Cortex of kidney (tissue), 1 donor: ENCODE data around the gene ANGPTL8.

ENCODE experiments used
- DNase-seq: peaks from one replicate; lab custom pipeline; 2025; lab: John Stamatoyannopoulos, UW

ANGPTL8 gene

DNA sequence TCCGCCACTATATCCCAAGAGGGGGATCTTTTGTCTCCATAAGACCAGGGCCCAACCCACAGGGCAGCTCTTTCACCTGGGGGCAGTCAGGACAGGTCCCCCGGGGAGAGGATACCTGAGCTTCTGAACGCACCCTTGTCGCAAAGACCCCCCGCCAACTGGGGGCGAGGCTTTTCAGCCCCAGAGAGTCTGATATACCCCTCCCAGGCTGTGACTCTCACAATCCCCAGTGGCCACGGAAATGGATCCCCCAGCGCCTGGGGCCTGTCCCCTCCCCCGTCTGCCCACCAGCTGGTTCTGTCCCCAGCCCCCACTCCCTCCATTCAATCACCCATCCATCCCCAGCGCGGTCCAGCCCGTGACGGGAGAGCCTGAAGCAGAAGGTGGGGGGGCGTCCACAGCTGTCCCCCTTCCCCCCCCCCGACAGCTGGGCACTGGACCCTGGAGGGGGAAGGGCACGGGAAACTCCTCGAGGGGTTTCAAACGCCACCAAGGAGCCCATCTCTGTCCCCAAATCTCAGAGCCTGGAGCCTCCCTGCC, 22.1 kb downstream of the ANGPTL8 start:
- DNase-seq: no peak

DNA sequence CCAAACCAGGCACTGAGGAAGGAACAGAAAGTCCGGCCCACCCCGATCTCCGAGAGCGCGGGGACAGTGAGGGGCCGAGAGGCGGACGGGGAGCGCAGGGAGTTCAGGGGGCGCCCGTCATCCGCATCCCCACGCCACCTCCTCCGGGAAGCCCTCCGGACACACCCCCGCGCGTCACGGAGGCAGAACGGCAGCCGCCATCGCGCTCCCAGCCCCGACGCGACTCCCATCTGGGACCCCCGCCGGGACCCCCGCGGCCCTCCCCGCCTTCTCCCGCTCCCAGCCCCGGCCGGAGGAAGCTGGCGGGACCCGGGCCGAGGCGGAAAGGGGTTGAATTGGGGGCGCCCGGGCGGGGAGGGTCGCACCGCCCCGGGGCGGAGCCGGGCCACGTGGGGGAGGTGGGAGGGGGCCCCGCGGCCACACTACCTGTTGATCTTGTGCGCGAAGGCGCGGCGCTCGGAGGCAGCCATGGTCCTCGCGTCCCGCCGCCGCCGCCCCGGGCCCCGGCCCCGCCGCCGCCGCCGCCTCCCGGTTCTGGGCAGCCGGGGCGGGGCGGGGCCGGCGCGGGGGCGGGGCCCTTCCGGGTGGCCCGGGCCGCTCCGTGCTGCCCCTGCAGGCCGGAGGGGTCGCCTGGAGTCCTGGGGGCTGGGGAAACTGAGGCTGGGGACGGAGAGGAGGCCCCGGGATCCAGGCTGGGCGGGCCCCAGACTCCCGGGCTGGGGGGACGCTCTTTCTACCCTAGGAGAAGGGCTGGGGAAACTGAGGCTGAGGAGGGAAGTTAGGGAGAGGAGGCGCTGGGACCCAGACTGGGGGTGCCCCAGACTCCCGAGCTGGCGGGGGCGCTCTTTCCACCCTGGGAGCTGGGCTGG, 22.8 kb downstream of the ANGPTL8 start, which contains the start of gene DOCK6:
Gene DOCK6, minus strand, starts transcription at position 554 of the 869 bp plus-strand sequence. Its CDS starts 84 bp downstream, at position 470.
- no peak for DNase-seq

DNA sequence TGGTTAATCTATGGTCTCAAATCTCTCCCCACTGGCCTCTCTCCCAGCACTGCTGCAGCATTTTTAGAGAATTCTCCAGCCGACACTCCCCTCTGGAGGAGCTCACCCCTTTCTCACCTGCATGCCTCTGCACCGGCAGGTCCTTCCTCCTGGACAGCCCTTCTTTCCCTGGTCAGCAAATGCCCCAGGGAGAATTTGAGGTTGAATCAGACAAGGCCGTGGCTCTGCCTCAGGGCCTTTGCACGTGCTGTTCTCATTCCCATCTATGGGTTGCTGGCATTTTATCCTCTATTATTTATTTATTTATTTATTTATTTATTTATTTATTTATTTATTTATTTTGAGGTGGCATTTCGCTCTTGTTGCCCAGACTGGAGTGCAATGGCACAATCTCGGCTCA, 24.3 kb downstream of the ANGPTL8 start:
- DNase-seq: no peak

DNA sequence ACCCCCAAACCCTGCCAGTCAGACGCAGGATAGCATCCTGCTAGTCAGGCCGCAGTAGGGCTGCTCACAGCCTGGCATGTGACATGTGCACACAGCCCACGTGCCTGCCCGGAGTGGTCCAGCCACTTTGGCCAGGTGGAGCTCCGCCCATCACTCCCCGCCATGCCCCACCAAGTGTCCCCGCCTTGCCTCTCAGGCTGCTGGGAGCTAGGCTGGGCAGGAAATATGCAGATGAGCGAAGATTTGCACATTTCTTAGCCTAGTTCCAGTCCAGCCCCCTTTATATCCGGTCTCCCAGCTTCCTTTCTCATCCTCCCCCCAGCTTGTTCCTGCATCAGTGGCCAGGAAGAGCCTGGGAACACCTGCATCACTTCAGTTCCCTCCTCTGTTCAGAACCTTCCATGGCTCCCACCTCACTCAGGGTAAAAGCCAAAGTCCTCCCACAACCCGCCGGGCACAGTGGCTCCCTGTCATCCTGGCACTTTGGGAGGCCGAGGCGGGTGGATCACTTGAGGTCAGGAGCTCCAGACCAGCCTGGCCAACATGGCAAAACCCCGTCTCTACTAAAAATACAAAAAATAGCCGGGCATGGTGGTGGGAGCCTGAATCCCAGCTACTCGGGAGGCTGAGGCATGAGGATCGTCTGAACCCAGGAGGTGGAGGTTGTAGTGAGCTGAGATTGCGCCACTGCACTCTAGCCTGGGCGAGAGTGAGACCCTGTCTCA, 25.2 kb downstream of the ANGPTL8 start:
- no peak for DNase-seq

DNA sequence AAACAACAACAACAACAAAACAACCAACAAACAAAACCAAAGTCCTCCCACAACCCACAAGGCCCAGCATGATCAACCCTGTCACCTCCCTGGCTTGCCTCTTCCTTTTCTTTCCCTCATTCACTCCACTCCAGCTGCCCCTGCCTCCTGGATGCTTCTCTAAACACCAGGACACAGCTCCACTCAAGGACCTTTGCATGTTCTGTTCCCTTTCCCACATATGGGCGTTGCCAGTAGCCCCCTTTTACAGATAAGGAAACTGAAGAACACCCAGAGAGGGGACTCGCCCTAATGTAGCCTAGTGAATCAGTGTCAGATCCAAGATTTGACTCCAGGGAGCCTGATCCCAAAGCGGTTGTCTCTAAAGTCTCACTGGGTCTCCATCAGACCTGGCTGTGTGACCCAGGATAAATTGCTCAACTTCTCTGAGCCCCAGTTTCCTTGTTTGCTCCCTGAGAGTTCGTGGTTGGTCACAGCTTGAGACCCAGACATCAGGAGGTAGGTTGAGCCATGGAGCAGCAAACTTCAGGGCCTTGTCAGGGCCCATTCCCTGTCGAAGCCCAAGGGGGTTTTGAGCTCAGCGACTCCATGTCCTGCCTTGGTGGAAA, 25.9 kb downstream of the ANGPTL8 start:
- DNase-seq: no peak

DNA sequence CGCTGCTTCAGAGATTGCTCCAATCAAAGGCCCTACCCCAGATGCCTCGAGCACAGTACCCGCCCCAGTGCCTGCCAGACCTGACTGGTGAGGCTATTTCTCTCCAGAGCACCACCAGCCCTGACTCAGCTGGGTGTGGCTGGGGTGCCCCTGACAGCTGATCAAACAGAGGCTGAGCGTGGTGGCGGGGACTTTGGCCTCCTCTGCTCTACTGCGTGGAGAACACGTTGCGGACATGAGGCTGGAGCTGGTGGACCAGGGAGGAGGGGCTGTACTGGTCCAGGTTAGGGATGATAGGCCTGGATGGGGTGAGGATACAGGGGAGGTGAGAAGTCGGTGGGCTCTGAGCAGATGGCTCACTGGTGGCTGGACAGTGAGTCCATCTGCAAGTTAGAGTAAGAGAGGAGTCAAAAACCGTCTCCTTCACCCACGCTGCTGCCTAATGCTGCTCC, 26.4 kb downstream of the ANGPTL8 start:
- no peak for DNase-seq

DNA sequence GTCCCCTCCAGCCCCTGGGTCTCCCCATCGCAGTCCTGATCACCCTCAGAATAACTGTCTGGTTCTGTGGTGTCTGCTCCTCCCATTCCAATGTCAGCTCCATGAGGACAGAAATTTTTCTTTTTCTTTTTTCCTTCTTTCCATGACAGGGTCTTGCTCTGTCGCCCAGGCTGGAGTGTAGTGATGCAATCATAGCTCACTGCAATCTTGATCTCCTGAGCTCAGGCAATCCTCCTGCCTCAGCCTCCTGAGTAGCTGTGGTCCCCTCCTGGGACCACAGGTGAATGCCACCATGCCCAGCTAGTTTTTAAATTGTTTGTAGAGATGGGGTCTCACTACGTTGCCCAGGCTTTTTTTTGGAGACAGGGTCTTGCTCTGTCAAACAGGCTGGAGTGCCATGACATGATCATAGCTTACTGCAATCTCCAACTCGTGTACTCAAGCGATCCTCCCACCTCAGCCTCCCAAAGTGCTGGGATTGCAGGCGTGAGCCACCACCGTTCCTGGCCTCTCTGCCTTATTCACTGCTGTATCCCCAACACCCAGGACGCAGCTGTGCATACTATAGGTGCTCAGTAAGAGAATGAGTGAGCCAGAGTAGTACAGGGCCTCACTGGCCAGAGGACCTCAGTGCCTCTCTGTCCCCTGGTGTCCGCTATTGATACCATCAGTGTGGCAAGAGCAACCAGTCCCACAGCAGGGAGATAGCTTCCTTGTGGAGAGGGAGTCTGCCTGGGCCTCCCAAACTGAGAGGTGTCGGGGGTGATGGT, 28.1 kb downstream of the ANGPTL8 start:
- DNase-seq: no peak

DNA sequence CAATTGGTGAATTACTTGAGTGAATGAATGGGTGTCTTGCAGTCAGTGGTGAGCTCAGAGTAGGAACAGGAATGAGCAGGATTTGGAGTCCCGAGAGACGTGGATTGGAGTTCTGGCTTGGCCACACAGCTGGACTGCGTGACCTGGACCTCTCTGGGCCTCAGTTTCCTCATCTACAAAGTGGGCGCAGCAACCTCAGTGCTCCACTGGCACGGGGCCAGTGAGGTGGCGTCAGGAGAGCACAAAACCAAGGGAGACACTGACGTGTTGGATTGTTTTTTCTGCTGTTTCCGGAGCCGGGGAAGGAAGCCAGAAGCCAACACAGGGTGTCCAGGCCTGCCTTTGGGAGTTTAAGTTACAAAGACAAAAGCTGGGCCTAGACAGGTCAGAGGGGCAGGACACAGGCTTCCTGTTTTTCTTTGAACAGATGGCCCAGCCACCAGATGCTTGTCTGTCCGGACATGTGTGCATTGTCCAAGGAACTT, 29.4 kb downstream of the ANGPTL8 start:
- no peak for DNase-seq

DNA sequence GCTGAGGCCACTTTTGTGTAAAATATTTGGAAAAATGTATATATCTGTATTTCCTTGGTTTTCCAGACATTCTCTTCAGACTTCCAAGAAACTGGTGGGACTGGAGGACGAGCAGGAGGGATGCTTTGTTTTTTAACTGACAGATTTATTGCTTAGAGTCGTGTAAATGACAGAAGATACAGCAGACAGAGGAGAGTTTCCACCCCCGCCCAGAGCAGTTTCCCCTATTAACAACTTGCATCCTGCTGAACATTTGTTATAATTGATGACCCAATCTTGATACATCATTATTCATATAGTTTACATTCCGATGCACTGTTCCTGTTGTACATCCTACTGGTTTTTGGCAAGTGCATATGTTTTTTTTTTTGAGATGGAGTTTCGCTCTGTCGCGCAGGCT, 30.0 kb downstream of the ANGPTL8 start:
- no peak for DNase-seq

DNA sequence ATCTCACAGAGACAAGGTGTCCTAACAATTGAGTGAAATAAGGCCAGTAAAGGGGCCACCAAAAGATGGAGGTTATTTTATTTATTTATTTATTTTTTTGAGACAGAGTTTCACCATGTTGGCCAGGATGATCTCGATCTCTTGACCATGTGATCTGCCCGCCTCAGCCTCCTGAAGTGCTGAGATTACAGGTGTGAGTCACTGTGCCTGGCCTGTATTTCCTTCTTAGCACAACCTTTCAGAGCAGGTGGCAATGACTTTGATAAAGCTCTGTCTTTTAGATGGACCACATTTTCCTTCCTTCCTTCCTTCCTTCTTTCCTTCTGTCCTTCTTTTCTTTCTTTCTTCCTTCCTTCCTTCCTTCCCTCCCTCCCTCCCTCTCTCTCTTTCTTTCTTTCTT, 33.9 kb downstream of the ANGPTL8 start:
- DNase-seq: no peak

DNA sequence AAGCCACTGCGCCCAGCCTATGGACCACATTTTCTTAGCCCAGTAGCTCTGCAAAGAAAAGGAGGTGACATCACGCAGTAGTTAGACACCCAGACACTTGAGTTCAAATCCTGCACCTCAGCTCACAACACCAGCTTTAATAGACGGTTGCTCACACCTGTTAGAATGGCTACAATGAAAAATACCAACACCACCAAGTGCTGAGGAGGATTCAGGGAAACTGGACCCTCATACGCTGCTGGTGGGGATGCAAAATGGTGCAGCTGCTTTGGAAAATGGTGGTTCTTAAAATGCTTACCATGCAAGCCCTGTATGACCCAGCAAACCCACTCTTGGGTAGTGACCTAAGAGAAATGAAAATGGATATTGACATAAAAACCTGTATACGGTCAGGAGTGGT, 34.6 kb downstream of the ANGPTL8 start:
- DNase-seq: no peak

DNA sequence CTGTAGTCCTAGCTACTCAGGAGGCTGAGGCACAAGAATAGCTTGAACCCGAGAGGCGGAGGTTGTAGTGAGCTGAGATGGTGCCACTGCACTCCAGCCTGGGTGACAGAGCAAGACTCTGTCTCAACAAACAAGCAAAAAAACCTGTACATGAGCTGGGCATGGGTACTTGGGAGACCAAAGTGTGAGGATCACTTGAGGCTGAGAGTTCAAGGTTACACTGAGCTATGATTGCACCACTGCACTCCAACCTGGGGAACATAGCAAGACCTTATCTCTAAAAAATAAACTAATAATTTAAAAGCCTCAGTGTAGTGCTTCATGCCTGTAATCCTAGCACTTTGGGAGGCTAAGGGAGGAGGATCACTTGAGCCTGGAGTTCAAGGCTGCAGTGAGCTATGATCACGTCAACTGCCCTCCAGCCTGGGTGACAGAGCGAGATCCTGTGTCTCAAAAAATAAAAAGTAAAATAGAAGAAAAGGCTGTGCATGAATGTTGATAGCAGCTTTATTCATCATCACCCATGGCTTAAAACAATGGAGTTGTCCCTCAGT, 35.2 kb downstream of the ANGPTL8 start:
- DNase-seq: no peak

DNA sequence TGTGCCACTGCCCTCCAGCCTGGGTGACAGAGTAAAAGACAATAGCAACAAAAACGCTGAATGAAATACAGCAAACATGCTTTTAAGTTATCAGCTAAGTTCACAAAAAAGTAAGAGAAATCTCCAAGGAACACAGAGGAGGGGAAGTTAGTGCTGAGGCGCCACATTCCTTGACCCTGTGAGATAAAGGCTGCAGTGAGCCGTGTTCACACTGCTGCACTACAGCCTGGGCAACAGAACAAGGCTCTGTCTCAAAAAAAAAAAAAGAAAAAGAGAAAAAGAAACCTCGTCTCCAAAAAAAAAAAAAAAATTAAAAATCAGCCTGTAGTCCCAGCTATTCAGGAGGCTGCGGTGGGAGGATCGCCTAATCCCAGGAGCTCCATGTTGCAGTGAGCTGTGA, 39.3 kb downstream of the ANGPTL8 start:
- no peak for DNase-seq

DNA sequence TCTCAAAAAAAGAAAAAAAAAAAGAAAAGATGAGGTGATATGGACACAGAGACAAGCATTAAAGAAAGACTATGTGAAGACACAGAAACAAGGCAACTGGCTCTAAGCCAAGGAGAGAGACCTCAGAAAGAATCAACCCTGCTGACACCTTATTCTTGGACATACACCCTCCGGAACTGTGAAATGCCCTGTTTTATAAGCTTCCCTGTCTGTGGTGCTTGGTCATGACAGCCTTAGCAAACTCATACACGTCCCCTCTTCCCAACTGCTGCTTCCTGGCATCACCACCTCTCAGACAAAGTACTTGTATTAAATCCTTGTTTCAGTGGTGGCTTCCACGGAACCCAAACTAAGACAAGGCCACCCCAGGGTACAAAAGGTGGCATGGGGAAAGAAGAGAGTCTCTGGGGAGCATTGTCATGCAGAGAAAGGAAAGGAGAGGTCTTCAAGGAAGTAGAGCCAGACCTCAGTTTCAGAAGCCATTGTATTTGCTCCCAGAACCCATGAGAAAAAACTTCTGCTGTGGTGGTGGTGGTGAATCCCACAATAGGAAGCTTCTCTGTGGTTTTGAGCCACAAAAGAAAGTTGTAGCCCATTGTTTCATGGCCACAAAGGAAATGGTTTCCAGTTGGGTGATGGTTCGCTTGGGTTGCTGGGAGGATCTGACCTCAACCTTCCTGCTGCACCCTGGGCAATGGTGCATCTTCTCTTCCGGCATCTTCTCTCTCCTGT, 40.3 kb downstream of the ANGPTL8 start:
- no peak for DNase-seq

DNA sequence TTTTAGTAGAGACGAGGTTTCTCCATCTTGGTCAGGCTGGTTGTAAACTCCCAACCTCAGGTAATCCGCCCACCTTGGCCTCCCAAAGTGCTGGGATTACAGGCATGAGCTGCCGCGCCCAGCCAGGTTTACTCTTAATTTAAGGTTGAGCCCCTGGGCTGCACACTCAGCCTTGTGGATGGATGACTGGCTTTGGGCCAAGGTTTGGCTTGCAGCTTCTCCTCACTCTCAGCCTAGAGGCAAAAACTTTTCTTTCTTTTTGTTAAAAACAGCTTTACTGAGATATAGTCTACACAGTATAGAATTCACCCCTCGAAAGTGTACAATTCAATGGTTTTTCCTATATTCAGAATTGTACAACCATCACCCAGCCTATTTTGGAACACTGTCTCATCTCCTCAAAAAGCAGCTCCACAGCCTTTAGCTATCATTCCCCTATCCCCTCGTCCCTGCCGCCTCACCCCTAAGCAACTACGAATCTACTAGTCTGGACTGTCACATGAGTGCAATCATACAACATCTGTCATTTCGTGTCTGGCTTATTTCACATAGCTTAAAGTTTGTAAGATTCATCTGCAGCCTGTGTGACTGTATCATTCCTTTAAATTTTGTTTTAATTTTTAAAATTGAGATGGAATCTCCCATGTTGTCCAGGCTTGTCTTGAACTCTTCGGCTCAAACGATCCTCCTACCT, 42.1 kb downstream of the ANGPTL8 start:
- no peak for DNase-seq

DNA sequence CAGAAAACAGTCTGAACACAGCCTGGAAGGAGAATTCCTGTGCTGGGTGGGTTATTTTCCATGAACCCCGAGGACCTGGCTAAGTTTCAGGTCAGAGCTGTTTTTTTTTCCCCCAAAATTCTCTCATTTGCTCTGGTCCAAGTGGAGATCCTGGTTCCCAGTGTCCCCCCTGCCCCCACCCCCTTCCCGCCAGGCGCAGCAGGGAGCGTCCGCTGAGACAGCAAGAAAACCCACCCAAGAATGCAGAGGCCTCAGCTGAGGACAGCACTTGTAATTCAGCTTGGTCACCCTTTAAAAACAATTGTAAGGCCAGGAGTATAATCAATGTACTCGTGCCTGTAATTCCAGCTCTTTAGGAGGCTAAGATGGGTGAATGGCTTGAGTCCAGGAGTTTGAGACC, 45.1 kb downstream of the ANGPTL8 start:
- no peak for DNase-seq

DNA sequence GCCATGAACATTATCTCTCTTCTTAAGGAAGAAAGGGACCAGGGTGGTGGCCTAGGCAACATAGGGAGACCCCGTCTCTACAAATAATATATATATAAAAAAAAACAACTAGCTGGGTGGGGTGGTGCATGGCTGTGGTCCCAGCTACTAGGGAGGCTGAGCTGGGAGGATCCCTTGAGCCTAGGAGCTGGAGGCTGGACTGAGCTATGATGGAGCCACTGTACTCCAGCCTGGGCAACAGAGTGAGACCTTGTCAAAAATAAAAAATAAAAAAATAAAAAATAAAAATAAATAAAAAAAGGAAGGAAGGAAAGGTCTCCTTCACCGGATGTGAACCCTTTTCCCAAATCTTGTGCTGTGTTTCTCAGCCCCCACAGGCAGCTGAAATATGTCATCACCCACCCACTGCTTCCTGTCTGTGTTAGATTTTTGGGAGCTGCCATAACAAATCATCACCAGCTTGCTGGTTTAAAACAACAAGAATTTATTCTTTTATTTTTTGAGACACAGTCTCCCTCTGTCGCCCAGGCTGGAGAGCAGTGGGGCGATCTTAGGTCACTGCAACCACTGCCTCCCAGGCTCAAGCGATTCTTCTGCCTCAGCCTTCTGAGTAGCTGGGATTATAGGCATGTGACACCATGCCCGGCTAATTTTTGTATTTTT, 47.0 kb downstream of the ANGPTL8 start:
- no peak for DNase-seq

DNA sequence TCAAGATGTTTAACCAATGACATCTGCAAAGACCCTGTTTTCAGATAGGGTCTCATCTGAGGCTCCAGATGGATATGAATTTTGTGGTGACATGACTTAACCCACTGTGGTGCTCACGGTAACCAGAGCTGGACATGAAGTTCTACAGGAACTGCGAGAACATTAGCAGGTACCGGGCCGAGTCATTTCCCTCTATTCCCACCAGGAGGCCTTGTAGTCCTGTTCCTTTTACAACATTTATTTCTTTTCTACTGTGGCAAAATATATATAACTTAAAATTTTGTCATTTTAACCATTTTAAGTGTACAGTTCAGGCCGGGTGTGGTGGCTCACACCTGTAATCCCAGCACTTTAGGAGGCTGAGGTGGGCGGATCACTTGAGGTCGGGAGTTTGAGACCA, 48.9 kb downstream of the ANGPTL8 start:
- no peak for DNase-seq

DNA sequence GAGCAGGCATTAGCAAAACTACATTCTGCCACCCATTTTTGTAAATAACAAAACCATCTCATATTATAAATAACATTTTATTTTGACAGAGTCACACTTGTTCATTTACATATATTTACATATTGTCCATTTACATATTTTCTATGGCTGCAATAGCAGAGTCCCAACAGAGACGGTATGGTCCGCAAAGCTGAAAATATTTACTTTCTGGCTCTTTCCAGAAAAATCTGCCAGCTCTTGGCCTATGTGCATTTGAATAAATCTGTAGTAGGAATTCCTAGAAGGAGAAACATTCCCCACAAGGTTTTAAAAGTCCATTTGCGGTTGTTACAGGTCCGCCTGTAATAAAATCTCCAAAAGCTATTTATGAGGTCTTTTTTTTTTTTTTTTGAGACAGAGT, 50.8 kb downstream of the ANGPTL8 start:
- no peak for DNase-seq
